Immature natural killer cell (primary cell): Measurements from ENCODE around the gene SRRM1. TPM values are rescaled to one million over a fixed set of nuclear protein-coding genes. Genes with fewer than 3 reads are reported as not detected.
A peak's percentile ranks its signal among the peaks of the same experiment; 100 is the strongest.
"Not testable (repeated sequence)": the region's sequence is repeated elsewhere in the genome, so short reads cannot be mapped to it uniquely, and the experiment has no call there.

Experiments used
- DNase-seq, 3 donors: peaks; one replicate each; pipeline ENCODE4 v3.0.0; 2022; ENCODE audit warnings: mixed read lengths in 1 of 3
- H3K27ac Mint-ChIP-seq, 6 donors: one replicate each; pipeline ENCODE4 v1.8.0; 2020; ENCODE audit warnings: mixed read lengths in 6 of 6, mild to moderate bottlenecking in 5 of 6, inconsistent platforms in 4 of 6, moderate library complexity in 3 of 6
- H3K27me3 Mint-ChIP-seq, 3 donors: one replicate each; pipeline ENCODE4 v1.8.0; 2020 to 2021; ENCODE audit warnings: low read depth in 3 of 3, mild to moderate bottlenecking in 3 of 3, mixed read lengths in 3 of 3, moderate library complexity in 3 of 3, inconsistent platforms in 1 of 3
- H3K36me3 Mint-ChIP-seq, 3 donors: one replicate each; pipeline ENCODE4 v1.8.0; 2020; ENCODE audit warnings: mixed read lengths in 3 of 3, inconsistent platforms in 2 of 3, mild to moderate bottlenecking in 2 of 3
- H3K4me1 Mint-ChIP-seq, 2 donors: one replicate each; pipeline ENCODE4 v1.8.0; 2020; ENCODE audit warnings: inconsistent platforms in 2 of 2, mild to moderate bottlenecking in 2 of 2, mixed read lengths in 2 of 2, moderate library complexity in 1 of 2
- H3K4me3 Mint-ChIP-seq, 5 donors: one replicate each; pipeline ENCODE4 v1.8.0; 2020; ENCODE audit warnings: mild to moderate bottlenecking in 5 of 5, mixed read lengths in 5 of 5, inconsistent platforms in 3 of 5, moderate library complexity in 3 of 5
- H3K9me3 Mint-ChIP-seq, 6 donors: one replicate each; pipeline ENCODE4 v1.8.0; 2020; ENCODE audit warnings: mild to moderate bottlenecking in 6 of 6, mixed read lengths in 6 of 6, inconsistent platforms in 4 of 6, moderate library complexity in 3 of 6
- polyA plus RNA-seq, 3 donors: library from polyadenylated mRNA; unstranded; fragments of 300-500 nt; fragmentation: Illumina TruSeq; gene quantifications; one replicate each; pipeline ENCODE4 v1.2.3, GENCODE V29; 2021

The SRRM1 gene
- polyA plus RNA-seq, 3 donors from 2014 or later = 41.4 to 266 (median 103) TPM

DNA sequence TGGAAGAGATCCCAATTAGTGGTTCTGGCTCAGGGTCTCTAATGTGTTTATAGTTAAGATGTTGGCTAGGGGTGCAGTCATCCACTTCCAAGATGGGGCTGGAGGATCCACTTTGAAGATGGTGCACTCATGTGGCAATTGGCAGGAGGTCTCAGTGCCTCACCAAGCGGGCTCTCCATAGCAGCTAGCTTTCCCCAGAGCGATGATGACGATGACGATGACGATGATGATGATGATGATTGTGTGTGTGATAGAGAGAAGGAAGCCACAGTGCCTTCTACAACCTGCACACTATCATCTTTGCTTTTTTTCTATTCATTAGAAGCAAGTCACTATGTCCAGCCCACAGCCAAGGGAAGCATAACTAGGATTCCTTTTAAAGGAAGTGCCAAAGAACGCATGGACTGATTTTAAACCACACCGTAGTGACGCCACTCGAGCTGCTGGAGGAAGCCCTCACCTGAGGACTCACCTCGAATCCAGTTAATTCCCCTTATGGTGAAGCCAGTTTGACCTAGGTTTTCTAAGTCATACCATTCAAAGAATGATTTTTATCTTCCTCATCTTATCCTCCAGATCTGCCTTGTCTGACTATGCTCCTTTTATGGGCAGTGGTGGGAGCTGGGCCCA, 49.4 kb downstream of the SRRM1 start:
- H3K9me3 Mint-ChIP-seq = no peaks in the 10 kb centered on the region
- peak overlapping the region in 2 of 6 donors; percentile 31 to 44 for H3K27ac Mint-ChIP-seq
- peaks cover 0 to 4% (median 0%) of the 10 kb centered on the region in 3 donors for H3K36me3 Mint-ChIP-seq
- H3K4me3 Mint-ChIP-seq = no peak overlapping the region
- DNase-seq = no peak
- H3K27me3 Mint-ChIP-seq = peaks cover 2 to 10% (median 7%) of the 10 kb centered on the region in 3 donors
- peaks cover 41 to 51% of the 10 kb centered on the region in 2 donors for H3K4me1 Mint-ChIP-seq

- Mint-ChIP-seq H3K27me3 (peaks cover 3 to 10% (median 9%) of the 10 kb centered on the region in 3 donors), H3K27ac (peak overlapping the region; percentile 83 to 94 (median 90)), H3K4me1 (peaks cover 38 to 47% of the 10 kb centered on the region in 2 donors), H3K36me3 (peaks cover 0 to 4% (median 0%) of the 10 kb centered on the region in 3 donors), H3K9me3 (no peaks in the 10 kb centered on the region), H3K4me3 (peak overlapping the region; percentile 40 to 83 (median 76))
- no peak for DNase-seq
Observed at GRCh38 chr1:24693827-24694379, 50.8 kb downstream of the SRRM1 start.

DNA sequence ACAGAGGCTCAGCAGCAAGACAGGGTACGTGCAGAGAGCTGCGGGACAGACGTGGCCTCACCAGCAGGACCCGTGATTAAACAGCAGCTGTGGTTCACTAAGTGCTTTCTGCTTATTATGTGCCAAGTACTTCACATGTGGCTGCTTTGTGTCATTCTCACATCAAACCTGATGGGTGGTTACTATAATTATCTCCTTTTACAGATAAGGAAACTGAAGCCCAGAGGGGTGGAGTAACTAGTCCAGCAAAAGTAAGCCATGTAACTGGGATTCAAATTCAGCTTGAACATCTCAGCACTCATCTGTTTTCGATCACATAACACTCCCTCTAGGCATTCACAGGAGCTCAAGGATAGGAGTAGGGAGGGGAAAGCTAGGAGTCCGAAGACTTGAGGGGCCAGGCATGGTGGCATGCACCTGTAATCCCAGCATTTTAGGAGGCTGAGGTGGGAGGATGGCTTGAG, 51.3 kb downstream of the SRRM1 start:
- peak; percentile 51 to 73 (median 52) for DNase-seq
- H3K27ac Mint-ChIP-seq = peak overlapping the region; percentile 83 to 94 (median 90)
- H3K9me3 Mint-ChIP-seq = no peaks in the 10 kb centered on the region
- peaks cover 38 to 47% of the 10 kb centered on the region in 2 donors for H3K4me1 Mint-ChIP-seq
- peak overlapping the region; percentile 49 to 83 (median 76) for H3K4me3 Mint-ChIP-seq
- peaks cover 4 to 11% (median 10%) of the 10 kb centered on the region in 3 donors for H3K27me3 Mint-ChIP-seq
- H3K36me3 Mint-ChIP-seq = peaks cover 0 to 4% (median 0%) of the 10 kb centered on the region in 3 donors

- no peaks in the 10 kb centered on the region for H3K9me3 Mint-ChIP-seq
- peak; percentile 14 to 41 (median 32) for DNase-seq
- peaks cover 4 to 9% (median 4%) of the 10 kb centered on the region in 3 donors for H3K27me3 Mint-ChIP-seq
- H3K36me3 Mint-ChIP-seq = peaks cover 0 to 4% (median 0%) of the 10 kb centered on the region in 3 donors
- peak overlapping the region; percentile 31 to 83 (median 70) for H3K4me3 Mint-ChIP-seq
- peaks cover 38 to 47% of the 10 kb centered on the region in 2 donors for H3K4me1 Mint-ChIP-seq
- H3K27ac Mint-ChIP-seq = peak overlapping the region; percentile 18 to 94 (median 90)
Observed at GRCh38 chr1:24695202-24695974, 52.3 kb downstream of the SRRM1 start.

DNA sequence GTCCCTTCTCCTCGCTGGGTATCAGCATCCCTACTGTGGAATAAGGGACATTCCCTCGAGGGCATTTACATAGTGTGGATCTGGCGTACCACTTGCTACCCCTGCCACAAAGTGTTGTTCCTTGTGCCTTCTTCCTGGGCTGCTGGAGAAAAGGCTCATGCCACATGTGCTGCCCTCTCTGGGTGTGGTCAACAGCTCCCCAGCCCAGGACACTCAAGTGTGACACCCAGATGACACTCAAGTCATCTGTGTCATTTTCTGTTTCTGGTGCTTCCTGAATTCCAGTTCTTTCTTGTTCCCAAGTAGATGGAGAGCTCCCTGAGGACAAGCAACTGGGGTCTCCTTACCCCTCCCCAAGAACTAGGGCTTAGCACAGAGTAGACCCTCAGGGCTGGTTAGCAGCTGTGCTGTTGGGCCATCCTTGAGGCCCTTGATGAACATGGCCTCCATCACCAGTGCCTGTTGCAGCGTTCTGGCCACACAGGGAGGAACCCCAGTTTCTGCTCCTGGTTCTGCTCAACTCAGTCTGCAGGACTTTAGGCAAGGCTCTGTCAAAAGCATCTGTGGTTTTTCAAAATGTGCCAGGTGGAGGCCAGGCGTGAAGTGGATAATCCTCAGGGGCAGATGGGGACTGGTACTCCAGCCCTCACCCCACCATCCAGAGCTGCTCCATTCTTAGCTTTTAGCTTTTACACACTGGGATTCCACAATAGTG, 53.1 kb downstream of the SRRM1 start:
- H3K27ac Mint-ChIP-seq = peak overlapping the region in 4 of 6 donors; percentile 58 to 94 (median 79)
- H3K9me3 Mint-ChIP-seq = no peaks in the 10 kb centered on the region
- peaks cover 38 to 47% of the 10 kb centered on the region in 2 donors for H3K4me1 Mint-ChIP-seq
- peak overlapping the region in 1 of 5 donors; percentile 72 for H3K4me3 Mint-ChIP-seq
- peaks cover 2 to 9% (median 4%) of the 10 kb centered on the region in 3 donors for H3K27me3 Mint-ChIP-seq
- peaks cover 0 to 4% (median 0%) of the 10 kb centered on the region in 3 donors for H3K36me3 Mint-ChIP-seq
- no peak for DNase-seq

GRCh38 chr1:24696756-24697330, 53.7 kb downstream of the SRRM1 start:
- Mint-ChIP-seq H3K27me3 (peaks cover 2 to 9% (median 4%) of the 10 kb centered on the region in 3 donors), H3K4me1 (peaks cover 38 to 47% of the 10 kb centered on the region in 2 donors), H3K27ac (peak overlapping the region in 2 of 6 donors; percentile 78 to 79), H3K9me3 (no peaks in the 10 kb centered on the region), H3K4me3 (peak overlapping the region in 4 of 5 donors; percentile 7 to 60 (median 44)), H3K36me3 (peaks cover 0 to 4% (median 0%) of the 10 kb centered on the region in 3 donors)
- DNase-seq = peak in 1 of 3 donors; percentile 10

- H3K4me3 Mint-ChIP-seq = peak overlapping the region in 3 of 5 donors; percentile 31 to 60 (median 56)
- not testable (repeated sequence) for H3K9me3 Mint-ChIP-seq, H3K36me3 Mint-ChIP-seq, H3K27me3 Mint-ChIP-seq, DNase-seq
- H3K4me1 Mint-ChIP-seq = peaks cover 38 to 44% of the 10 kb centered on the region in 2 donors
- peak overlapping the region in 2 of 6 donors; percentile 78 to 79 for H3K27ac Mint-ChIP-seq
Observed at GRCh38 chr1:24697453-24698001, 54.4 kb downstream of the SRRM1 start.

DNA sequence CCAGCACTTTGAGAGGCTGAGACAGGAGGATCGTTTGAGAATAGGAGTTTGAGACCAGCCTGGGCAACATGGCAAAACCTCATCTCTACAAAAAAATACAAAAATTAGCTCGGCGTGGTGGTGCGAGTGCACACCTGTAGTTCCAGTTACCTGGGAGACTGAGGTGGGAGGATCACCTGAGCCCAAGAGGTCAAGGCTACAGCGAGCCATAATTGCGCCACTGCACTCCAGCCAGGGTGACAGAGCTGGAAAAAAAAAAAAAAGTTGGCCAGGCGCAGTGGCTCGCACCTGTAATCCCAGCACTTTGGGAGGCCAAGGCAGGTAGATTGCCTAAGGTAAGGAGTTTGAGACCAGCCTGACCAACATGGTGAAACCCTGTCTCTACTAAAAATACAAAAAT, 55.2 kb downstream of the SRRM1 start:
- H3K27me3 Mint-ChIP-seq, H3K4me3 Mint-ChIP-seq, H3K36me3 Mint-ChIP-seq, H3K27ac Mint-ChIP-seq, H3K9me3 Mint-ChIP-seq, DNase-seq: not testable (repeated sequence)
- peaks cover 33 to 40% of the 10 kb centered on the region in 2 donors for H3K4me1 Mint-ChIP-seq

GRCh38 chr1:24699628-24700027, 56.5 kb downstream of the SRRM1 start:
- Mint-ChIP-seq H3K36me3 (peaks cover 0 to under 1% (median 0%) of the 10 kb centered on the region in 3 donors), H3K4me1 (peaks cover 23 to 27% of the 10 kb centered on the region in 2 donors), H3K4me3 (no peak overlapping the region), H3K27me3 (peaks cover 2 to 5% (median 2%) of the 10 kb centered on the region in 3 donors), H3K9me3 (no peaks in the 10 kb centered on the region), H3K27ac (no peak overlapping the region)
- no peak for DNase-seq

- Mint-ChIP-seq H3K27ac (no peak overlapping the region), H3K36me3 (no peaks in the 10 kb centered on the region), H3K9me3 (no peaks in the 10 kb centered on the region), H3K4me1 (peaks cover 10 to 12% of the 10 kb centered on the region in 2 donors), H3K4me3 (no peak overlapping the region), H3K27me3 (peaks cover 0 to 10% (median 3%) of the 10 kb centered on the region in 3 donors)
- no peak for DNase-seq
Observed at GRCh38 chr1:24702511-24703293, 59.6 kb downstream of the SRRM1 start.

GRCh38 chr1:24704411-24705259, 61.5 kb downstream of the SRRM1 start:
- Mint-ChIP-seq H3K9me3 (no peaks in the 10 kb centered on the region), H3K27ac (no peak overlapping the region), H3K36me3 (no peaks in the 10 kb centered on the region), H3K27me3 (peaks cover 0 to 8% (median 0%) of the 10 kb centered on the region in 3 donors), H3K4me3 (peak overlapping the region in 4 of 5 donors; percentile 10 to 66 (median 36)), H3K4me1 (peaks cover 19% of the 10 kb centered on the region in 2 donors)
- DNase-seq = no peak
